Astrocyte of the cerebellum (primary cell): ENCODE results near the gene ABTB1.
A peak's percentile ranks its signal among the peaks of the same experiment; 100 is the strongest.

Experiments
- DNase-seq: peaks from one replicate; pipeline ENCODE4 v3.0.0-alpha.2; 2011; ENCODE audit warnings: low read depth
- H3K4me3 ChIP-seq: 2 replicates; pipeline ENCODE4 v1.5.1; 2011; ENCODE audit warnings: mild to moderate bottlenecking, low read depth, low read length, moderate library complexity
- CTCF ChIP-seq: IDR thresholded peaks from 2 replicates; pipeline ENCODE4 v1.5.1; 2012; ENCODE audit warnings: low read length, low read depth, moderate library complexity, mild to moderate bottlenecking; ENCODE audit errors: missing control alignments
- in situ Hi-C: cut with HindIII; loops from 2 replicates; pipeline ENCODE4 v1.10.0; 2017; ENCODE audit warnings: low sequenced_read_pairs

The ABTB1 gene

GRCh38 chr3:127672429-127673190 lies at the start of gene ABTB1:
TSS of gene ABTB1 (plus strand) at chr3:127672952. CDS start at chr3:127673026, 74 bp downstream.
- peak within 1 kb of the TSS; percentile 62 for H3K4me3 ChIP-seq
- in situ Hi-C loops = no loop called here
- no peak for TF ChIP-seq CTCF
- no peak for DNase-seq

- DNase-seq = no peak
- no peak for TF ChIP-seq CTCF
- in situ Hi-C loops = no loop called here
- H3K4me3 ChIP-seq = no peak overlapping the region
These were observed 48.7 kb upstream of the ABTB1 start for GRCh38 chr3:127624063-127624462.

GRCh38 chr3:127625821-127626220 lies 46.9 kb upstream of the ABTB1 start:
- H3K4me3 ChIP-seq = no peak overlapping the region
- TF ChIP-seq CTCF = no peak
- in situ Hi-C loops = no loop called here
- no peak for DNase-seq

GRCh38 chr3:127628426-127628787 lies 44.3 kb upstream of the ABTB1 start:
- in situ Hi-C loops = no loop called here
- peak overlapping the region; percentile 4 for H3K4me3 ChIP-seq
- TF ChIP-seq CTCF = no peak
- no peak for DNase-seq

GRCh38 chr3:127628788-127629466 lies 43.8 kb upstream of the ABTB1 start, which contains the start of gene PODXL2:
TSS of gene PODXL2 (plus strand) at chr3:127629185. CDS start at chr3:127629220, 35 bp downstream.
- in situ Hi-C loops = no loop called here
- TF ChIP-seq CTCF = no peak
- H3K4me3 ChIP-seq = peak within 1 kb of the TSS; percentile 39
- no peak for DNase-seq

- peak overlapping the region; percentile 39 for H3K4me3 ChIP-seq
- TF ChIP-seq CTCF = no peak
- DNase-seq = no peak
- in situ Hi-C loops = no loop called here
These were observed 43.0 kb upstream of the ABTB1 start for GRCh38 chr3:127629467-127630403.
